Mucosa of descending colon (tissue), 3 donors: ENCODE data around the gene CEBPA. TPM values are rescaled to one million over a fixed set of nuclear protein-coding genes. Genes with fewer than 3 reads are reported as not detected.
A peak's percentile ranks its signal among the peaks of the same experiment; 100 is the strongest.

Source experiments
- ATAC-seq: fragments of 200-7000 bp; cut with Tn5 transposase; one replicate; pipeline ENCODE4 v1.9.1; 2020; ENCODE audit warnings: mild to moderate bottlenecking, moderate library complexity
- DNase-seq, 3 donors: peaks; one replicate each; pipeline ENCODE4 v3.0.0-alpha.2; 2020
- H3K36me3 ChIP-seq: fragments of 200-600 bp; one replicate; pipeline ENCODE4 v1.8.0; 2021; ENCODE audit warnings: low read depth, mild to moderate bottlenecking
- H3K4me1 ChIP-seq: fragments of 200-600 bp; one replicate; pipeline ENCODE4 v1.8.0; 2021; ENCODE audit warnings: low read depth, mild to moderate bottlenecking
- H3K4me3 ChIP-seq: fragments of 200-600 bp; one replicate; pipeline ENCODE4 v1.8.0; 2021; ENCODE audit warnings: mild to moderate bottlenecking
- H3K9me3 ChIP-seq: fragments of 200-600 bp; one replicate; pipeline ENCODE4 v1.8.0; 2021; ENCODE audit warnings: mild to moderate bottlenecking
- intact Hi-C, 2 donors: fragments of 100-400 bp; cut with DNase I in 1 of 2; cut with micrococcal nuclease in 1 of 2; formaldehyde crosslinking; loops; one replicate each; pipeline versions ENCODE4 v1.11.0 to v1.11.1; 2022; cut with DNase I, micrococcal nuclease
- total RNA-seq, 3 donors: library from RNA; stranded (reverse); fragmentation: NEBNext Ultra II Directional in 2 of 3; extraction: Animal tissue kit (Norgen Biotek cat#: 25700) in 2 of 3; gene quantifications; one replicate each; pipeline versions ENCODE4 v1.2.1 to v1.2.4, GENCODE V29; 2021 to 2023
- TF ChIP-seq, protein P1 (sequence below): fragments of 200-600 bp; IDR thresholded peaks from one replicate; pipeline ENCODE4 v1.8.0; 2022; ENCODE audit warnings: antibody characterized with exemption, mild to moderate bottlenecking
- donor health status: DM: no; HTN: no; CAD: no; lungs with moderate emphysema.
- donor health status: DM: no; HTN: no; CAD: no.
- donor health status: DM: no; HTN: yes; CAD: no.

The CEBPA gene
- total RNA-seq, 3 donors from 2014 or later = 30.1 to 73.2 (median 66.1) TPM

DNA sequence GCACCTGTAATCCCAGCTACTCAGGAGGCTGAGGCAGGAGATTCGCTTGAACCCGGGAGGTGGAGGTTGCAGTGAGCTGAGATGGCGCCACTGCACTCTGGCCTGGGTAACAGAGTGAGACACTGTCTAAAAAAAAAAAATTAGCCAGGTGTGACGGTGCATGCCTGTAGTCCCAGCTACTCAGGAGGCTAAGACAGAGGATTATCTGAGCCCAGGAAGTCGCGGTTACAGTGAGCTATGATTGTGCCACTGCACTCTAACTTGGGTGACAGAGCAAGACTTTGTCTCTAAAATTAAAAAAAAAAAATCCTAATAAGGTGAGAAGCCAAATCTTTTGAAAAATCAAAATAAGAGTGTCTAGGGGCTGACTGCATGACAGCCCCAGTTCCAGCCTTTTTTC is 9.7 kb upstream of the CEBPA start:
- ATAC-seq (no peak), DNase-seq (no peak)
- H3K4me3 ChIP-seq = no peak overlapping the region
- TF ChIP-seq, protein P1, sequence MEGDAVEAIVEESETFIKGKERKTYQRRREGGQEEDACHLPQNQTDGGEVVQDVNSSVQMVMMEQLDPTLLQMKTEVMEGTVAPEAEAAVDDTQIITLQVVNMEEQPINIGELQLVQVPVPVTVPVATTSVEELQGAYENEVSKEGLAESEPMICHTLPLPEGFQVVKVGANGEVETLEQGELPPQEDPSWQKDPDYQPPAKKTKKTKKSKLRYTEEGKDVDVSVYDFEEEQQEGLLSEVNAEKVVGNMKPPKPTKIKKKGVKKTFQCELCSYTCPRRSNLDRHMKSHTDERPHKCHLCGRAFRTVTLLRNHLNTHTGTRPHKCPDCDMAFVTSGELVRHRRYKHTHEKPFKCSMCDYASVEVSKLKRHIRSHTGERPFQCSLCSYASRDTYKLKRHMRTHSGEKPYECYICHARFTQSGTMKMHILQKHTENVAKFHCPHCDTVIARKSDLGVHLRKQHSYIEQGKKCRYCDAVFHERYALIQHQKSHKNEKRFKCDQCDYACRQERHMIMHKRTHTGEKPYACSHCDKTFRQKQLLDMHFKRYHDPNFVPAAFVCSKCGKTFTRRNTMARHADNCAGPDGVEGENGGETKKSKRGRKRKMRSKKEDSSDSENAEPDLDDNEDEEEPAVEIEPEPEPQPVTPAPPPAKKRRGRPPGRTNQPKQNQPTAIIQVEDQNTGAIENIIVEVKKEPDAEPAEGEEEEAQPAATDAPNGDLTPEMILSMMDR = no peak
- no peaks in the 10 kb centered on the region for H3K9me3 ChIP-seq
- no peaks in the 10 kb centered on the region for H3K36me3 ChIP-seq
- intact Hi-C loops = no loop called here
- H3K4me1 ChIP-seq = peaks cover 23% of the 10 kb centered on the region

GRCh38 chr19:33311326-33311682 is 9.0 kb upstream of the CEBPA start:
- no peak overlapping the region for H3K4me3 ChIP-seq
- peak; percentile 65 to 76 (median 73) for DNase-seq
- peaks cover 21% of the 10 kb centered on the region for H3K4me1 ChIP-seq
- ATAC-seq = peak; percentile 83
- TF ChIP-seq, protein P1 = no peak
- intact Hi-C loops = no loop called here
- H3K36me3 ChIP-seq = no peaks in the 10 kb centered on the region
- no peaks in the 10 kb centered on the region for H3K9me3 ChIP-seq

DNA sequence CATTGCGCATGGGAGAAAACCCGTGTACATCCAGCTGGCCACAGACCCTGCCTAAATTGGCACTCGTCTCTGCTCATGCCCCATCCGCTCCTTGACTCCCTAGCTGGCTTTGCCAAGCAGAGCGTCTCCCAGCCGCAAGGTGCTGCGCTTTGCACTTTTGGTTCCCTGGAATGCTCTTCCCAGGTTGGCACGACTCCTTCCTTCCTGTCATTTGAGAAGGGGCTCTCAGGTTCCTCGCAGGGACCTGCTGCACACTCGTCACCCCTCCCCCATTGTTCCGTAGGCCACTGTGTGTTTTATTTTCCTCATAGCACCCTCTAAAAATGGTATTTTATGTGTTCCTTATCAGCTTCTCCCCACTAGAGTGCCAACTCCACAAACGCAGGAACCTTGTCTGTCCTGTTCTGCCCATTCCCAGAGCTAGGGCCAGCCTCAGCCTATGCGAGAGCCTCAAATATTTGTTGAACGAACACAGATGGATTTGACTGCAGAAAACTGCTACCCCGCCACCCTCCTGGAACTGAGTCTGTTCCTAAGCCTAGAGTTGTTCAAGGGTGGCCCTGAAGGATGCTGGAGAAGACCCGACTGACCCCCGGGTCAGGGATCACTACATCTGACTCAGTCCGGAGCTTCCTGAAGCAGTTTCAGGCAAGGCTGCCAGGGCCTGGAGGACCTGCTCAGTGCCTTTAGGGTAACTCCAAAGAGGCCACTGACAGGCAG is 8.4 kb upstream of the CEBPA start:
- DNase-seq = peak; percentile 53 to 63 (median 58)
- intact Hi-C loops = no loop called here
- no peaks in the 10 kb centered on the region for H3K36me3 ChIP-seq
- TF ChIP-seq, protein P1 = no peak
- H3K4me3 ChIP-seq = no peak overlapping the region
- H3K9me3 ChIP-seq = no peaks in the 10 kb centered on the region
- ATAC-seq = peak; percentile 86
- peaks cover 20% of the 10 kb centered on the region for H3K4me1 ChIP-seq

DNA sequence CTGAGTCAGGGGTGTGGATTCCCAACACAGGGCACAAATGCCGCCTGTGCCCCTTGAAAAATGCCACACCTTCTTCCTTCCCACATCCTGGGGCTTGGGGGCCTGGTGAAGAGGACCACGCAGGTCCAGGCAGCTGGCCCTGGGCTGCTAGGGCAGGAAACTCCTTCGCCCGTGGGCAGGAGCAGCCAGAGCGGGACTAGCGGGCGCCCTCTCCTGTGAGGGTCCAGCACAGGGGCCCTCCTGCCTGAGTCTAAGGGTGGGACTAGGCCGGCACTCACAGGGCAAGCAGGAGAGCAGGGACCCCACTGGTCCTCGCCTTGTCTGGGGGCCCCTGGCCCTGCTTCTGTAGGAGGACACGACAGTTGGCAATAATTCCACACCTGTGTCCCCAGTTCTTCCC is 7.5 kb upstream of the CEBPA start:
- peak in 1 of 3 donors; percentile 34 for DNase-seq
- no peak for ATAC-seq
- H3K9me3 ChIP-seq = no peaks in the 10 kb centered on the region
- no peak overlapping the region for H3K4me3 ChIP-seq
- H3K36me3 ChIP-seq = no peaks in the 10 kb centered on the region
- TF ChIP-seq, protein P1 = no peak
- peaks cover 29% of the 10 kb centered on the region for H3K4me1 ChIP-seq
- intact Hi-C loops = loop anchor here (10.0 kb wide), 1 partner anchor 65 kb away; the partner anchor contains the start of gene CEBPG (in 2 of the 2)

- Histone ChIP-seq H3K36me3 (no peaks in the 10 kb centered on the region), H3K9me3 (no peaks in the 10 kb centered on the region), H3K4me3 (no peak overlapping the region), H3K4me1 (peaks cover 29% of the 10 kb centered on the region)
- TF ChIP-seq, protein P1 = no peak
- DNase-seq (peak in 1 of 3 donors; percentile 38), ATAC-seq (no peak)
- intact Hi-C loops = loop anchor here (10.0 kb wide), 1 partner anchor 68 kb away; the partner anchor contains the start of gene CEBPG (in 2 of the 2)
Observed at GRCh38 chr19:33306853-33307792, 4.8 kb upstream of the CEBPA start.
